Endothelial cell of umbilical vein (primary cell): ENCODE measurements around the gene FNBP1L. TPM values are rescaled to one million over a fixed set of nuclear protein-coding genes. Genes with fewer than 3 reads are reported as not detected.

Source experiments
- BruUV-seq: library from RNA; stranded (reverse); fragments of 400-500 nt; replicated peaks from 2 replicates; lab custom pipeline; 2021; lab: Mats Ljungman, UMichigan
- CTCF ChIA-PET: fragments of 300-600, 350-600 bp; sonication (Branson Sonifier 250); formaldehyde crosslinking; loops from one replicate; lab custom pipeline; 2021; ENCODE audit warnings: antibody characterized with exemption, inconsistent platforms; lab: Charles Lee
- POLR2A ChIA-PET: fragments of 300-600, 350-600 bp; sonication (Branson Sonifier 250); formaldehyde crosslinking; loops from one replicate; lab custom pipeline; 2021; ENCODE audit warnings: antibody characterized with exemption, inconsistent platforms; lab: Charles Lee
- DNase-seq: peaks from one replicate; pipeline ENCODE4 v3.0.0-alpha.2; 2011; ENCODE audit warnings: low read depth, low spot score
- FAIRE-seq: peaks from 2 replicates; lab custom pipeline; 2011; peaks lifted over from hg19 to GRCh38; lab: Jason Lieb, UNC
- H2AFZ ChIP-seq: 2 replicates; pipeline ENCODE4 v1.6.0; 2012; ENCODE audit warnings: low read depth, low read length, control low read depth, inconsistent platforms
- H3K27ac ChIP-seq: 2 replicates; pipeline ENCODE4 v1.5.1; 2011; ENCODE audit warnings: low read depth, mild to moderate bottlenecking, control low read depth, low read length, moderate library complexity; ENCODE audit not compliant: insufficient read depth
- H3K27me3 ChIP-seq, 2 experiments: 2 replicates each; pipeline versions ENCODE4 v1.6.0 to v1.6.1; 2011; ENCODE audit warnings: low read length in 2 of 2, mixed read lengths in 1 of 2; ENCODE audit not compliant: control insufficient read depth in 2 of 2, insufficient read depth in 2 of 2
- H3K36me3 ChIP-seq, 2 experiments: 2 replicates in 1 of 2; 3 replicates in 1 of 2; pipeline ENCODE4 v1.5.1; 2011; ENCODE audit warnings: low read length in 2 of 2, mild to moderate bottlenecking in 1 of 2, moderate library complexity in 1 of 2; ENCODE audit not compliant: control insufficient read depth in 2 of 2, insufficient read depth in 2 of 2; ENCODE audit errors: extremely low read depth in 1 of 2
- H3K4me1 ChIP-seq: 3 replicates; pipeline ENCODE4 v1.5.1; 2011; ENCODE audit warnings: mild to moderate bottlenecking, low read length; ENCODE audit not compliant: control insufficient read depth, insufficient read depth; ENCODE audit errors: extremely low read depth
- H3K4me2 ChIP-seq: 2 replicates; pipeline ENCODE4 v1.6.1; 2011; ENCODE audit warnings: low read length, control low read depth, mixed read lengths; ENCODE audit not compliant: insufficient read depth
- H3K4me3 ChIP-seq, 3 experiments: fragments of 200-600 bp in 1 of 3; sonication (generic), shearing (Covaris generic) in 1 of 3; replicated peaks in 1 of 3; 2 replicates each; pipeline ENCODE4 v1.5.1; 2011 to 2016; ENCODE audit warnings: control low read depth in 3 of 3, low read length in 3 of 3, mild to moderate bottlenecking in 2 of 3, inconsistent platforms in 1 of 3, low read depth in 1 of 3, moderate library complexity in 1 of 3; ENCODE audit not compliant: insufficient read depth in 1 of 3
- H3K79me2 ChIP-seq: 2 replicates; pipeline ENCODE4 v1.6.0; 2012; ENCODE audit warnings: low read length, inconsistent platforms; ENCODE audit not compliant: control insufficient read depth, insufficient read depth
- H3K9ac ChIP-seq: replicated peaks from 2 replicates; pipeline ENCODE3; 2011; ENCODE audit warnings: low read length, control low read depth; ENCODE audit not compliant: insufficient read depth; ENCODE audit errors: extremely low read depth
- H3K9me1 ChIP-seq: replicated peaks from 3 replicates; pipeline ENCODE4 v1.6.0; 2011; ENCODE audit warnings: mild to moderate bottlenecking, low read length; ENCODE audit not compliant: control insufficient read depth, insufficient read depth; ENCODE audit errors: extremely low read depth
- H3K9me3 ChIP-seq: replicated peaks from 2 replicates; pipeline ENCODE4 v1.5.1; 2012; ENCODE audit warnings: low read length, inconsistent platforms; ENCODE audit not compliant: control insufficient read depth, insufficient read depth
- H4K20me1 ChIP-seq: replicated peaks from 2 replicates; pipeline ENCODE3; 2011; ENCODE audit warnings: mild to moderate bottlenecking, low read length; ENCODE audit not compliant: control insufficient read depth, insufficient read depth; ENCODE audit errors: extremely low read depth
- EZH2 ChIP-seq: IDR thresholded peaks from 2 replicates; pipeline ENCODE4 v1.6.1; 2012; ENCODE audit warnings: borderline replicate concordance, low read depth, mild to moderate bottlenecking, moderate library complexity, low read length, inconsistent platforms; ENCODE audit not compliant: severe bottlenecking
- FOS ChIP-seq: IDR thresholded peaks from 2 replicates; pipeline ENCODE4 v1.6.1; 2011; ENCODE audit warnings: mild to moderate bottlenecking, low read length, moderate library complexity, borderline replicate concordance; ENCODE audit not compliant: insufficient read depth
- GATA2 ChIP-seq: IDR thresholded peaks from 2 replicates; pipeline ENCODE4 v1.7.0; 2011; ENCODE audit warnings: low read depth, mild to moderate bottlenecking, moderate library complexity, mixed read lengths, low read length; ENCODE audit not compliant: insufficient read length, insufficient read depth
- JUN ChIP-seq: IDR thresholded peaks from 2 replicates; pipeline ENCODE4 v1.6.1; 2011; ENCODE audit warnings: borderline replicate concordance, low read depth; ENCODE audit not compliant: insufficient read length, insufficient read depth
- MAX ChIP-seq: IDR thresholded peaks from 2 replicates; pipeline ENCODE4 v1.6.1; 2011; ENCODE audit not compliant: insufficient read depth, insufficient read length
- MYC ChIP-seq: IDR thresholded peaks from one replicate; pipeline ENCODE4 v1.6.1; 2011; ENCODE audit warnings: mild to moderate bottlenecking, low read depth, low read length
- POLR2A ChIP-seq: IDR thresholded peaks from 2 replicates; pipeline ENCODE4 v1.6.1; 2012; ENCODE audit warnings: low read depth, mild to moderate bottlenecking, control low read depth, low read length
- POLR2AphosphoS5 ChIP-seq: IDR thresholded peaks from 2 replicates; pipeline ENCODE4 v1.6.1; 2012; ENCODE audit warnings: low read depth, mild to moderate bottlenecking, control low read depth, low read length, moderate library complexity; ENCODE audit not compliant: insufficient read depth
- dilution Hi-C: fragments of 300-500 bp; cut with MboI; formaldehyde crosslinking; loops from one replicate; pipeline ENCODE4 v1.15.0; 2019; ENCODE audit warnings: low sequenced_read_pairs; ENCODE audit not compliant: extremely low pct_ligation_motif_present
- intact Hi-C: fragments of 100-400 bp; cut with micrococcal nuclease; formaldehyde crosslinking; loops from one replicate; pipeline ENCODE4 v1.10.0; 2022
- polyA plus RNA-seq, 4 experiments: library from polyadenylated mRNA; depleted of rRNA in 3 of 4; stranded (reverse) in 3 of 4; unstranded in 1 of 4; fragments of >200 nt; gene quantifications; 2 replicates each; pipeline versions ENCODE4 v1.2.1 to v1.2.3, GENCODE V29; 2011 to 2012; ENCODE audit warnings: missing spikeins in 1 of 4
- total RNA-seq: library from RNA; stranded (reverse); gene quantifications from 2 replicates; pipeline ENCODE4 v1.2.3, GENCODE V29; 2021
- TF ChIP-seq, protein P1 (sequence below), 2 donors: IDR thresholded peaks; 1 replicate in 1 of 2; 2 replicates in 1 of 2; pipeline ENCODE4 v1.5.1; 2011; ENCODE audit warnings: low read length in 2 of 2, mild to moderate bottlenecking in 2 of 2, moderate library complexity in 2 of 2, control low read depth in 1 of 2, inconsistent platforms in 1 of 2, low read depth in 1 of 2; ENCODE audit not compliant: insufficient read depth in 1 of 2; ENCODE audit errors: extremely low read depth in 1 of 2

The FNBP1L gene
- total and polyA plus RNA-seq, 2 donors (not counting 3 experiments of a cell fraction or from before 2014, with no cell fraction given), result 28.1 to 56.4 TPM

GRCh38 chr1:93585059-93585966, 137.4 kb downstream of the FNBP1L start:
- H3K27me3 ChIP-seq, result no peaks in the 10 kb centered on the region
- dilution Hi-C loops, result no loop called here
- no peak for DNase-seq
- no peaks in the 10 kb centered on the region for H3K9me3 ChIP-seq
- intact Hi-C loops, result no loop called here
- no peak overlapping the region for H3K9ac ChIP-seq
- no peaks in the 10 kb centered on the region for H4K20me1 ChIP-seq
- H3K79me2 ChIP-seq, result peaks cover 38% of the 10 kb centered on the region
- H3K4me2 ChIP-seq, result no peak overlapping the region
- POLR2A ChIA-PET, result no interaction called here
- no peaks in the 10 kb centered on the region for H3K9me1 ChIP-seq
- TF ChIP-seq MAX (no peak), JUN (no peak), FOS (no peak), POLR2AphosphoS5 (no peak), POLR2A (no peak), EZH2 (no peak), MYC (no peak), GATA2 (no peak)
- TF ChIP-seq, protein P1, sequence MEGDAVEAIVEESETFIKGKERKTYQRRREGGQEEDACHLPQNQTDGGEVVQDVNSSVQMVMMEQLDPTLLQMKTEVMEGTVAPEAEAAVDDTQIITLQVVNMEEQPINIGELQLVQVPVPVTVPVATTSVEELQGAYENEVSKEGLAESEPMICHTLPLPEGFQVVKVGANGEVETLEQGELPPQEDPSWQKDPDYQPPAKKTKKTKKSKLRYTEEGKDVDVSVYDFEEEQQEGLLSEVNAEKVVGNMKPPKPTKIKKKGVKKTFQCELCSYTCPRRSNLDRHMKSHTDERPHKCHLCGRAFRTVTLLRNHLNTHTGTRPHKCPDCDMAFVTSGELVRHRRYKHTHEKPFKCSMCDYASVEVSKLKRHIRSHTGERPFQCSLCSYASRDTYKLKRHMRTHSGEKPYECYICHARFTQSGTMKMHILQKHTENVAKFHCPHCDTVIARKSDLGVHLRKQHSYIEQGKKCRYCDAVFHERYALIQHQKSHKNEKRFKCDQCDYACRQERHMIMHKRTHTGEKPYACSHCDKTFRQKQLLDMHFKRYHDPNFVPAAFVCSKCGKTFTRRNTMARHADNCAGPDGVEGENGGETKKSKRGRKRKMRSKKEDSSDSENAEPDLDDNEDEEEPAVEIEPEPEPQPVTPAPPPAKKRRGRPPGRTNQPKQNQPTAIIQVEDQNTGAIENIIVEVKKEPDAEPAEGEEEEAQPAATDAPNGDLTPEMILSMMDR (IDR thresholded peaks at IDR 0.05; ENCODE audit: extremely low read depth in 1 of 2, insufficient read depth in 1 of 2, low read depth in 1 of 2, low read length in 2 of 2), result no peak
- no peak overlapping the region for H3K4me3 ChIP-seq
- no peak overlapping the region for H2AFZ ChIP-seq
- BruUV-seq, result no TSS peak
- H3K36me3 ChIP-seq, result peaks cover 24 to 26% of the 10 kb centered on the region in 2 experiments
- CTCF ChIA-PET, result no interaction called here
- no peak overlapping the region for H3K27ac ChIP-seq
- no peak for FAIRE-seq
- peaks cover 25% of the 10 kb centered on the region for H3K4me1 ChIP-seq
